ENCODE data around the gene FNDC11.

Gene FNDC11

GRCh38 chr20:63580796-63581461, 27.0 kb downstream of the FNDC11 start:
- Histone ChIP-seq H3K9me3 (ENCODE audit: severe bottlenecking) (no peaks in the 10 kb centered on the region), H3K4me1 (ENCODE audit: insufficient read depth, poor library complexity, severe bottlenecking) (no peaks in the 10 kb centered on the region)
- peak; percentile 91 for ATAC-seq (ENCODE audit: low read depth)

GRCh38 chr20:63582382-63583063, 28.6 kb downstream of the FNDC11 start:
- no peaks in the 10 kb centered on the region for H3K36me3 ChIP-seq (ENCODE audit: low read depth)
- no peak for DNase-seq (ENCODE audit: low spot score)
- no peaks in the 10 kb centered on the region for H3K27me3 ChIP-seq (ENCODE audit: insufficient read depth, poor library complexity, severe bottlenecking)
- no peaks in the 10 kb centered on the region for H3K4me1 ChIP-seq (ENCODE audit: insufficient read depth, poor library complexity, severe bottlenecking)
- H3K27ac ChIP-seq (ENCODE audit: poor library complexity, severe bottlenecking): no peak overlapping the region
- H3K4me3 ChIP-seq (ENCODE audit: severe bottlenecking): no peak overlapping the region
- no peaks in the 10 kb centered on the region for H3K9me3 ChIP-seq (ENCODE audit: severe bottlenecking)
- ATAC-seq (ENCODE audit: low read depth): no peak
- no peak for TF ChIP-seq CTCF (IDR thresholded peaks at IDR 0.05; ENCODE audit: poor library complexity, severe bottlenecking)

More at GRCh38 chr20:63580796-63581461, 27.0 kb downstream of the FNDC11 start:
- peak; percentile 92 for DNase-seq (ENCODE audit: low spot score)
- H3K4me3 ChIP-seq (ENCODE audit: severe bottlenecking): no peak overlapping the region
- H3K36me3 ChIP-seq (ENCODE audit: low read depth): no peaks in the 10 kb centered on the region
- peak; percentile 99 for TF ChIP-seq CTCF (IDR thresholded peaks at IDR 0.05; ENCODE audit: poor library complexity, severe bottlenecking)
- no peak overlapping the region for H3K27ac ChIP-seq (ENCODE audit: poor library complexity, severe bottlenecking)
- no peaks in the 10 kb centered on the region for H3K27me3 ChIP-seq (ENCODE audit: insufficient read depth, poor library complexity, severe bottlenecking)

GRCh38 chr20:63585616-63586565, 31.9 kb downstream of the FNDC11 start:
- no peaks in the 10 kb centered on the region for H3K27me3 ChIP-seq (ENCODE audit: insufficient read depth, poor library complexity, severe bottlenecking)
- no peak; the same call in 1 of the 3 replicates for ATAC-seq (ENCODE audit: low read depth)
- H3K4me1 ChIP-seq (ENCODE audit: insufficient read depth, poor library complexity, severe bottlenecking): no peaks in the 10 kb centered on the region
- peak; percentile 80 for DNase-seq (ENCODE audit: low spot score)
- H3K9me3 ChIP-seq (ENCODE audit: severe bottlenecking): no peaks in the 10 kb centered on the region
- peaks cover 7% of the 10 kb centered on the region; the same call in 1 of the 2 replicates for H3K36me3 ChIP-seq (ENCODE audit: low read depth)
- no peak for TF ChIP-seq CTCF (IDR thresholded peaks at IDR 0.05; ENCODE audit: poor library complexity, severe bottlenecking)
- no peak overlapping the region for H3K4me3 ChIP-seq (ENCODE audit: severe bottlenecking)
- H3K27ac ChIP-seq (ENCODE audit: poor library complexity, severe bottlenecking): no peak overlapping the region

- Histone ChIP-seq H3K27ac (ENCODE audit: poor library complexity, severe bottlenecking) (no peak overlapping the region), H3K27me3 (ENCODE audit: insufficient read depth, poor library complexity, severe bottlenecking) (no peaks in the 10 kb centered on the region), H3K36me3 (ENCODE audit: low read depth) (peaks cover 14% of the 10 kb centered on the region; the same call in 1 of the 2 replicates), H3K9me3 (ENCODE audit: severe bottlenecking) (no peaks in the 10 kb centered on the region), H3K4me1 (ENCODE audit: insufficient read depth, poor library complexity, severe bottlenecking) (no peaks in the 10 kb centered on the region), H3K4me3 (ENCODE audit: severe bottlenecking) (no peak overlapping the region)
- DNase-seq (ENCODE audit: low spot score): peak; percentile 84
- no peak for TF ChIP-seq CTCF (IDR thresholded peaks at IDR 0.05; ENCODE audit: poor library complexity, severe bottlenecking)
- ATAC-seq (ENCODE audit: low read depth): no peak
These were observed 32.8 kb downstream of the FNDC11 start for GRCh38 chr20:63586797-63587196.
